ENCODE results near the gene SSBP4. TPM values are rescaled to one million over a fixed set of nuclear protein-coding genes. Genes with fewer than 3 reads are reported as not detected.

SSBP4 gene
- total and polyA plus RNA-seq, 2 of the 4 experiments (the other 2 are of a cell fraction) = 14.9 to 39.7 TPM

- Histone ChIP-seq H4K91ac (ENCODE audit: insufficient read depth, low read depth, low read length) (no peak overlapping the region), H3K4me3 (ENCODE audit: insufficient read depth, low read depth, low read length) (peak overlapping the region; percentile 23), H3K27ac (ENCODE audit: insufficient read depth, low read length) (no peak overlapping the region; the same call in 1 of the 2 replicates), H4K20me1 (ENCODE audit: insufficient read depth, low read length) (peaks cover 43% of the 10 kb centered on the region), H3K9ac (ENCODE audit: low read depth, low read length) (no peak overlapping the region), H3K9me1 (ENCODE audit: insufficient read depth, low read length) (peaks cover 15% of the 10 kb centered on the region), H4K8ac (ENCODE audit: low read depth in 2 of 2, low read length in 2 of 2) (peak overlapping the region in 1 of 2 experiments; percentile 34; a peak in 1 of 4 replicates), H2AFZ (replicated peaks; ENCODE audit: low read length, poor library complexity) (peak overlapping the region; percentile 86), H2BK120ac (ENCODE audit: low read depth, low read length) (no peak overlapping the region), H3K14ac (replicated peaks; ENCODE audit: low read depth, low read length) (no peak overlapping the region), H2BK15ac (ENCODE audit: low read depth, low read length) (no peak overlapping the region), H3K36me3 (ENCODE audit: control insufficient read depth, insufficient read depth, low read length) (no peaks in the 10 kb centered on the region; the same call in 1 of the 2 replicates), H2AK9ac (replicated peaks; ENCODE audit: low read depth, low read length, poor library complexity) (peak overlapping the region; percentile 29), H2BK5ac (ENCODE audit: low read depth, low read length, poor library complexity, severe bottlenecking) (peak overlapping the region; percentile 11), H3K4me1 (ENCODE audit: control insufficient read depth, insufficient read depth, low read length) (peaks cover 19% of the 10 kb centered on the region), H3K27me3 (ENCODE audit: control insufficient read depth, insufficient read depth, low read length) (no peaks in the 10 kb centered on the region), H3K18ac (ENCODE audit: low read depth, low read length) (no peak overlapping the region), H3K23ac (ENCODE audit: low read depth, low read length) (no peak overlapping the region), H3K56ac (ENCODE audit: extremely low read depth, insufficient read depth, low read length) (no peak overlapping the region), H2BK20ac (ENCODE audit: low read depth, low read length) (no peak overlapping the region), H4K5ac (ENCODE audit: low read depth, low read length) (no peak overlapping the region), H3K4me2 (ENCODE audit: low read depth, low read length) (peak overlapping the region; percentile 31; the same call in 1 of the 2 replicates), H3K79me1 (ENCODE audit: low read depth in 1 of 2, low read length in 2 of 2) (peaks cover 9 to 62% of the 10 kb centered on the region in 2 experiments; a peak in 3 of 4 replicates), H3K9me3 (ENCODE audit: control insufficient read depth, insufficient read depth, low read length) (no peaks in the 10 kb centered on the region), H2AK5ac (ENCODE audit: low read depth, low read length) (no peak overlapping the region), H3K4ac (ENCODE audit: low read depth, low read length) (0 out of 2 replicates have a peak overlapping the region, but pooled peaks have one; percentile 18)
- POLR2A ChIA-PET (ENCODE audit: unreplicated experiment) = no interaction called here
- intact Hi-C loops (cut with micrococcal nuclease) = no loop called here
- dilution Hi-C loops (cut with HindIII; ENCODE audit: low sequenced_read_pairs, unreplicated experiment) = no loop called here
- in situ Hi-C loops (cut with MboI; ENCODE audit: low sequenced_read_pairs) = no loop called here
- ATAC-seq (ENCODE audit: low read depth) (peak; percentile 73), DNase-seq (peak; percentile 72)
- 3% methylated on average over 27 of the region's 77 CpGs; no CpG with 5 or more reads in 1 of the 2 experiments for WGBS, 2 experiments (ENCODE audit: extremely low coverage in 2 of 2, insufficient read length in 1 of 2)
- CTCF ChIA-PET = no interaction called here
- TF ChIP-seq USF2 (IDR thresholded peaks at IDR 0.05; ENCODE audit: low read depth, low read length) (no peak), CHD1 (IDR thresholded peaks at IDR 0.05; ENCODE audit: low read depth, low read length) (no peak), RCOR1 (IDR thresholded peaks at IDR 0.05; ENCODE audit: insufficient replicate concordance, low read length) (no peak), MAZ (IDR thresholded peaks at IDR 0.05; ENCODE audit: borderline replicate concordance, low read depth, low read length) (peak; percentile 70), MAFK (IDR thresholded peaks at IDR 0.05; ENCODE audit: low read depth, low read length) (no peak), MXI1 (IDR thresholded peaks at IDR 0.05; ENCODE audit: borderline replicate concordance, low read depth, low read length) (peak; percentile 54; the same call in 1 of the 2 replicates)
- BruUV-seq (replicated peaks) = no TSS peak
Measured at GRCh38 chr19:18428787-18429674, 9.8 kb downstream of the SSBP4 start.
